ENCODE results near the gene TSPAN16.
"Not testable (repeated sequence)": the region's sequence is repeated elsewhere in the genome, so short reads cannot be mapped to it uniquely, and the experiment has no call there.

Gene TSPAN16

DNA sequence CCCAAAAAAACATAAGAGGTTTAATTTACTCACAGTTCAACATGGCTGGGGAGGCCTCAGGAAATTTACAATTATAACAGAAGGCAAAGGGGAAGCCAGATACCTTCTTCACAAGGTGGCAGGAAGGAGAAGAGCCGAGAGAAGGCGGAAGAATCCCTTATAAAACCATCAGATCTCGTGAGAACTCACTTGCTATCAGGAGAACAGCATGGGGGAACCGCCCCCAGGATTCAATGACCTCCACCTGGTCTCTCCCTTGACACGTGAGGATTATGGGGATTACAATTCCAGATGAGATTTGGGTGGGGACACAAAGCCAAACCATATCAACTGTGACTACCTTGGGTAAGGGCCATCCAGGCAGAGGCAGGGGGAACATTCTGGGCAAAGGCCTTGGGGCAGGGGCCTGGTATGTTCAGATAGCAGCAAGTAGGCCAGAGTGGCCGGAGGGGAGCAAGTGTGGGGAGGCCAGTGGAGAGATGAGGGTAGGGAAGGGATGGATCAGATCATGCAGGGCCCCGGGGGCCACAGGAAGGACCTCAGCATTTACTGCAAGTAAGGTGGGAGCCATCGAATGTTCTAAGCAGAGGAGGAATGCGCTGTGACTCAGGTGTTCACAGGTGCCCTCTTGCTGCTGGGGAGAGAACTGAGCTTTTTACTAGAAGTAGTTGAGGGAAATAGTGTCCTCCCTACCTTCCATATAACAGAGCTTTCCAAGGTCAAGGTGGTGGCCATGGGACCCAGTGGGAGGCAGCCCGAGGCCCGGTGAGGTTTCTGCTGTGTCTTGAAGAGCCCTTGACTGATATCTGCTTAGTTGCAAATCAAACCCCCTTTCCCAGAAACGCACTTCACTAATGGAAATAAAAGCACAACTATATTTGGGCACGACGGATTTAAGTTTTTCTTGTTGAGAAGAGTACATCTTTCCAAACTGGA is 25.5 kb downstream of the TSPAN16 start:
- no peak for DNase-seq

DNA sequence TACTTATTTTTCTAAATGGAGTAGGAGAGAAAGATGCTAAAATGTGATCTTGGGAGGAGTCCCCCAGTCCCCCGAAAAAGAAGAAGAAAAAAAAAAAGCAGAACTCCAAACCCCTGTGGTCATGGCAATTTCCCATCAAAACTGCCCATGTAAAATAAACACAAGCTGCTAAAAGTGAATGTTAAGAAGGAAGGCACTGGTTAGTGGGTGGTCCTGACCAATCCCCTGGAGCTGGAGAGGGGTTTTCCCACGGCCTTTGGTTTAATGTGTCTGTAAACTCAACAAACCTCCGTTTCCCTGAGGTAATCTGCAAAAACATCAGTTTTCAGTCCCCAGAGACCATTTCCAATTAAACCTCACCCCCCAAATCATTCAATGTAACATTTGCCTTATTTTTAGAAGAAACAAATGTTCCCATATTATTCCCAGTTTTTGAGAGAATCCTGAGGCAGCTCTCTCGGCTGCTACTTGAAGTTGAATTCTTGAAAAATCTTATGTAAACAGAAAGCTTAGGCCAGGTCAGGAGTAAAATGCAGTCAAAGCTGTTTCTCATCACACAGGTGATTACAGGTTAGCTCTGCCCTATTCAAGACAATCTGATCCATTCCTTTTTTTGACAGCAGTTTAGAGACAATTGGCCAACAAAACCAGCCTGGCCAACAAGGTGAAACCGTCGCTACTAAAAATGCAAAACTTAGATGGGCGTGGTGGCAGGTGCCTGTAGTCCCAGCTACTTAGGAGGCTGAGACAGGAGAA is 26.5 kb downstream of the TSPAN16 start:
- no peak for DNase-seq

DNA sequence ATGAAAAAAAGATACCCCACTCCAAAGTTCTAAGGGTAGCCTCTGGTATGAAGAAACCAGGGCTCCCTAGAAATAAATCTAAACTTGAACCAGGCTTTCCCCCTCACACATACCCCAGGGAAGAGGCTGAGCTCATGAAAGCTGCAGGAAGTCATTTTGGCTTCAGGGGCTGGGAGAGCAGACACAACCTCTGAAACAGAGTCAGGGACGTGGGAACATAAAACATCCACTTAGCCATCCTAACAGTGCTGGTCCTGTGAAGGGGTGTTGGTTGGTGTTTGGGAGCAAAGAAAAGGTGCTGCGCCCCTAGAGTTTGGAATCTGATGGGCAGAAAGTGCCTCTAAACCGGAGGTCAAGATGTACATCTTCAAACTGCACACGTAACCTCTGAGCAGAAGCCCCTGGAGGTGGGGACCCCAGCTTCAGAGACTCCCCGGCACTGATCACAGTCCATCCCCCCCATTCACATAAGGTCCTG is 27.7 kb downstream of the TSPAN16 start:
- DNase-seq: no peak

DNA sequence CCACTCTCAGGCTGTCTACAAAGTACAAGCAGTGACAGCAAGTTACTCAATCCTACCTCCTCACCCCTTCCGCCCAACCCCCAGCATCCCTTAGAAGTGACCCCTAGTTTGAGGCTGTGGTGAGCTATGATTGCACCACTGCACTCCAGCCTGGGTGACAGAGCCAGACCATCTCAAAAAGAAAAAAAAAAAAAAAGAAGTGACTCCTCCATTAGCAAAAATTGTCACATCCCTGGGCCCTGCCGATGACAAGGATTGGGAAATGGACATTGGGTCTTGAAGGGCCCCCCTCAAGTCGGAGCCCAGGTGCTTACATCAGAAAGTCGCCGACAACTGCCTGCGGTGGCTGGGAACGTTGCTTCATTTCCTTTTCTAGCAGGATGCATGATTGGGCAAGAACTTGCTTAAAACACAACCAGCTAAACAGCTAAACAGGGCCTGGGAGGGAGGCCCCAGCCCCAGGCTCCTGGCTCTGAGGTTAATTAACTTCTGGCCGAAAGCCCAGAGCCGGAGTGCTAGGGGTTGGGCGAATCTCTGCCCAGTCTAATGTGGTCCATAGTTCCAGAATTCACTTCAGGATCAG is 28.2 kb downstream of the TSPAN16 start:
- no peak for DNase-seq

- DNase-seq: no peak
Measured at GRCh38 chr19:11324748-11325389, 28.9 kb downstream of the TSPAN16 start.

- no peak for DNase-seq
Measured at GRCh38 chr19:11325544-11325943, 29.6 kb downstream of the TSPAN16 start.

DNA sequence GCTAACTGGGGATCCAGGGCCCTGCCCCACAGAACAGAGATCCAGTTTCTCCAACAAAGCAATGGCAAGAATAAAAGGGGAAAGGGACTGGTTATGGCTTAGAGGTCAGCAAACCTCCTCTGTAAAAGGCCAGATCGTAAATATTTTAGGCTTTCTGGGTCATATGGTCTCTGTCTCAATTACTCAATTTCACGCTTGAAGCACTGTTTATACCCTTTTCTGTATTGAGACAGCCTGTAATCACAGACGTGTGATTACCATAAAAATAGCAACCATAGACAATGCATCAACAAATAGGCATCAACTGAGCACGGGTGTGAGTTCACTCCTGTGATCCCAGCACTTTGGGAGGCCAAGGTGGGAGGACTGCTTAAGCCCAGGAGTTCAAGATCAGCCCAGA is 34.2 kb downstream of the TSPAN16 start:
- DNase-seq: no peak

DNA sequence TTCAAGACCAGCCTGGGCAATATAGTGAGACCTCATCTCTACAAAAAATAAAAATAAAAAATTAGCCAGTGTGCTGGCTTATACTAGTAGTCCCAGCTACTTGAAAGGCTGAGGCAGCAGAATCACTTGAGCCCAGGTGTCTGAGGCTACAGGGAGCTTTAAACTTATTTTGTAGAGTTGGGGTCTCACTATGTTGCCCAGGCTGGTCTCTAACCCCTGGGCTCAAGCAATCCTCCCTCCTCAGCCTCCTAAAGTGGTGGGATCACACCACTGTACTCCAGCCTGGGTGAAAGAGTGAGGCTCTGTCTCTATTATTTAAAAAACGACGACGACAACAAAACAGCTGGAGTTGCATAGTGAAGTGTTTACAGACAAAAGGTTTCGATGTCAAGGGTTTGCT is 35.5 kb downstream of the TSPAN16 start:
- no peak for DNase-seq

DNA sequence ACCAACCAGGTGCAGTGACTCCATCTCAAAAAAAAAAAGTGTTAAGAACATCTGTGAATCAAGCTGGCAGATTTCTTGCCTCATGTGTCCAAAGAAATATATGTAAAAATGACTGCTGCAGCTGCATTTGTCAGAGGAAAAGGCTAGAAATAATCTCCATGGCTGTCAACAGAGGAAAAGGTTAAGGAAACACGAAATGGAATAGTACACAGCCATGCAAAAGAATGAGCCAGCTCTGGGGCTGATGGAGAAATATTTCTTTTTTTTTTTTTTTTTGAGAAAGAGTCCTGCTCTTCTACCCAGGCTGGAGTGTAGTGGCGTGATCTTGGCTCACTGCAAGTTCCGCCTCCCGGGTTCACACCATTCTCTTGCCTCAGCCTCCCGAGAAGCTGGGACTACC is 36.9 kb downstream of the TSPAN16 start:
- no peak for DNase-seq

DNA sequence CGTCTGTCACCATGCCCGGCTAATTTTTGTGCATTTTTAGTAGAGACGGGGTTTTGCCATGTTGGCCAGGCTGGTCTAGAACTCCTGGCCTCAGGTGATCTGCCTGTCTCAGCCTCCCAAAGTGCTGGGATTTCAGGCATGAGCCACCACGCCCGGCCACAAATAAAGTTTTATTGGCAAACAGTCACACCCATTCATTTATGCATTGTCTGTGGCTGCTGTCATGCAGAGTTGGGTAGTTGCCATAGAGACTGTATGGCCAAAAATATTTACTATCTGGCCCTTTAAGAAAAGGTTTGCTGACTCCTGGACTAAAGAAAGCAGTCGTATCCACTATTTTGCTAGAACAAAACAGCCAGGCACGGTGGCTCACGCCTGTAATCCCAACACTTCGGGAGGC is 37.9 kb downstream of the TSPAN16 start:
- DNase-seq: not testable (repeated sequence)

DNA sequence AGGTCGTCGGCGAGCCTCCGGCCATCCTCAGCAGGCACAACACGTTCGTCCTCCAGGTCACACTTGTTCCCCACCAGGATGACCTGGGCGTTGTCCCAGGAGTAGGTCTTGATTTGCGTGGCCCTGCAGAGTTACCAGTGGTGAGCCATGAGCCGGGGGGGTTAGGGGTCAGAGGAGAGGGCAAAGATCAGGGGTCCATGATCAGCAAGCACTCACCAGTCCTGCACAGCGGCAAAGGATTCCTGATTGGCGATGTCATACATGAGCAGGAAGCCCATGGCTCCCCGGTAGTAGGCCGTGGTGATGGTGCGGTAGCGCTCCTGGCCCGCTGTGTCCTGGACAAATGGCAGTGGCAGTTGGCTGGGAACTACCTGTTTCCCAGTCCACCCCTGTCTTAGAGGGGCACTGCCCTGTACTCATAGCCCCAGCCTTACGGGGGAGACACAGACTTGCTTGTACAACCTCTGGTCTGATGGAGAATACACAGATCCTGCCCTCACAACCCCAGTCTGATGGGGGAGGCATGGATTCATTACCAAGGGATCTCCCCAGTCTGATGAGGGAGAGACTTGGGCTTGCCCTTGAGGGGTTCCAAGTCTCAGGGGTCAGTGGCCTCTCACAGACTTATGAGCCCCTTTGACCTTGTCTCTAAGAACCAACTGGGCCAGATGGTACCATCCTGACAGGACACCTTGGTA is 39.6 kb downstream of the TSPAN16 start:
- no peak for DNase-seq

- DNase-seq: no peak
Measured at GRCh38 chr19:11337080-11337479, 41.1 kb downstream of the TSPAN16 start.

- DNase-seq: no peak
Measured at GRCh38 chr19:11338121-11338520, 42.2 kb downstream of the TSPAN16 start.

DNA sequence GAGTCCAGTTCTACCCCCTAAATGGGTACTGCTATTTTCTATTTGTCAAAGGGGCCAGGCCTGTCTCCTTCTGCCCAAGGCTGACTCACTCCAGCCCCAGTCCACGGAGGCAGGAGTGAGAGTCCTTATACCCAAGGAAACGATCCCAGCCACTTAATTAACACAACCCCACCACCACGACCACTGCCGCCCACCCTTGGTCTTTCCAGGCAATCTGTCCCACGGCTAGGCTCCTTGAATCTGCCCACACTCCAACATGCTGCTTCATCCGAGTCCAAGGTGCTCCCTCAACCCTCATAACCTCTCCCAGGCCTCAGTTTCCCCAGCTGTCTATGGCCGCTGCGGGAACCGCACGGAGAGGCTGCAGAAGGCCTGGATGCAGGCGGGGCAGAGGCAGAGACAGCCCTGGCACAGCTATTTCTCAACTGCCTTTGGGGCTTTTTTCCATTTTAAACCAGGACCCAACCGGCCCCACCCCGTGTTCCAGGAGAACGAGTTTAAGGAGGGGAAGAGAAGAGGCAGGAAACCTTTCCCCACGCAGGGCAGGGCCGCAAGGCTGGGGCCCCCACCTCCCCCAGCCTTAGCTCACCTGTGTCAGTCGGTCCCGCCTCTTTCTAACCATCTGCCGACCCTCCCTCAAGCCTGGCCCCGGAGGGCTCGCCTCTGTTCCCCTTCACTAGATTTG is 42.8 kb downstream of the TSPAN16 start:
- no peak for DNase-seq

- peak; percentile 73 to 75 for DNase-seq
Measured at GRCh38 chr19:11339254-11340098, 43.5 kb downstream of the TSPAN16 start, which contains the start of gene RAB3D. TSS of gene RAB3D (minus strand) at chr19:11339657. CDS start at chr19:11337399, 2,258 bp downstream.

DNA sequence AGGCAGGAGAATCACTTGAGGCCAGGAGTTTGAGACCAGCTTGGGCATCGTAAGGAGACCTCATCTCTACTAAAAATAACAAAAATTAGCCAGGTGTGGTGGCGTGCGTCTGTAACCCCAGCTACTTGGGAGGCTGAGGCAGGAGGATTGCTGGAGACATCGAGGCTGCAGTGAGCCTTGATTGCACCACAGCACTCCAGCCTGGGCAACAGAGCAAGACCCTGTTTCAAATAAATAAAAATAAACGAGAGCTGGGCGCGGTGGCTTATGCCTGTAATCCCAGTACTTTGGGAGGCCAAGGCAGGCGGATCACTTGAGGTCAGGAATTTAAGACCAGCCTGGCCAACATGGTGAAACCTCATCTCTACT is 44.1 kb downstream of the TSPAN16 start:
- not testable (repeated sequence) for DNase-seq

DNA sequence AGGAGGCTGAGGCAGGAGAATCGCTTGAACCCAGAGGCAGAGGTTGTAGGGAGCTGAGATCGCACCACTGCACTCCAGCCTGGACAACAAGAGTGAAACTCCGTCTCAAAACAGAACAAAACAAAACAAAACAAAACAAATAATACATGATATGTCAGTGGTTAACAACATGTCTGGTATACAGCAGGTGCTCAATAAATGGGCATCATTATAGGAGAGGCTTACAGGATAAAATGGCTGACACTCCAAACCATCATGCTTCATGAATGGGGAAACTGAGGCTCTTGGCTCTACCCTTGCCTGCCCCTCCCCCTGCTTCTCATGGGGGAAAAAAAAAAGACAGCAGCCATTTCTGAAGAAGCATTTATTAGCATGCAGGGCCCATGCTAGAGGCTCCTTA is 46.5 kb downstream of the TSPAN16 start:
- no peak for DNase-seq

GRCh38 chr19:11345122-11345803 is 49.3 kb downstream of the TSPAN16 start:
- no peak for DNase-seq

DNA sequence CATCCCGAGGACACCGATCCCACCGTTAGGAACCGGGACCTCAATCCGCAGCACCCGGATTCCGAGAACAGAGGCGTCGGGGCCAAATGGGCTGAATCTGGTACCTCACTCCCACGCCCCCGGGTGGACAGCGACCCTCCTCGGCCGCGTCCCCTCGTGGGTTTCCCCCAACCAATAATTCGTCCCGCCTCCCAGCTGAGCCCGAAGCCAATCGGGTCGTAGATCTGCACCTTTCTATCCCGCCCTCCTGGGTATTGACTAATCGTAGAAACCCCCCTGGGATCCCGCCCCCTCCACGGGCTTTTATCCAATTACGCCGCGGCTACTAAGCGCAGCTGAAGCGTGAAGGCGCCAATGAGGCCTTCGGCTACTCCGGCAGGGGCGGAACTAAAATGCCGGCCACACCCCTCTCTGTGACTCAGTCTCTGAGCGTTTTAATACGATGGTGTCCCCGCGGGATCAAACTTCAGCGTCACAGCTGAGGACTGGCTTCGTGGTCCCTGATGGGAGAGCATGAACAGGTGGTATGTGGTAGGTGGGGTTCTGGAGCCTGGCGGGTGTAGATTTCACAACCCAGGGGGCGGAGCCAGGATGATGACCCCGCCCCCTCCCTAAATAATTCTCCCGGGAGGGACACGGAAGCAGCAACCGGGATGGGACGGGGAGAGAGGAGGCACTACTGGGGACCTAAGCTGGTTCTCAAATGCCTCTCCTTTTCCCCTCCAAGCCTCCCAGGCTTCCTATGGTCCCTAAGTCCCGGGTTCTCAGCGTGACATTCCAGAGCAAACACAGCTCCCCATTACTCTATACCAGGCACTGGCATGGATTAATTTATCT is 50.4 kb downstream of the TSPAN16 start, which contains the start of the genes CCDC159 and TMEM205:
TSS of gene CCDC159 (plus strand) at position 416 of the 837 bp plus-strand sequence. CDS start at position 504, 88 bp downstream.
TSS of gene TMEM205 (minus strand) at position 165 of the 837 bp plus-strand sequence. CDS start 649 bp downstream, outside the sequence.
- DNase-seq: peak; percentile 99
